Esophagus squamous epithelium (tissue), 5 donors: ENCODE results near the gene PPP1R36. TPM values are rescaled to one million over a fixed set of nuclear protein-coding genes. Genes with fewer than 3 reads are reported as not detected.
"Not testable (repeated sequence)": the region's sequence is repeated elsewhere in the genome, so short reads cannot be mapped to it uniquely, and the experiment has no call there.

Experiments used
- DNase-seq: peaks from one replicate; lab custom pipeline; 2025; lab: John Stamatoyannopoulos, UW
- H3K27ac ChIP-seq, 4 donors: fragments of 200-600 bp; sonication (generic); one replicate each; pipeline ENCODE4 v1.5.1; 2016 to 2019; ENCODE audit warnings: mild to moderate bottlenecking in 1 of 4
- H3K27me3 ChIP-seq, 4 donors: fragments of 200-600 bp; sonication (generic); 1 replicate in 3 of 4; 2 replicates in 1 of 4; pipeline versions ENCODE4 v1.5.1 to v1.6.0; 2017 to 2021; ENCODE audit warnings: antibody characterized with exemption in 1 of 4
- H3K36me3 ChIP-seq, 3 donors: fragments of 200-600 bp; sonication (generic); one replicate each; pipeline ENCODE4 v1.5.1; 2016 to 2019
- H3K4me1 ChIP-seq, 3 donors: fragments of 200-600 bp; sonication (generic); one replicate each; pipeline ENCODE4 v1.5.1; 2017 to 2019
- H3K4me3 ChIP-seq, 4 donors: fragments of 200-600 bp; sonication (generic); 1 replicate in 3 of 4; 2 replicates in 1 of 4; pipeline ENCODE4 v1.5.1; 2016 to 2019; ENCODE audit warnings: mild to moderate bottlenecking in 2 of 4, moderate library complexity in 1 of 4
- H3K9me3 ChIP-seq, 3 donors: fragments of 200-600 bp; sonication (generic); one replicate each; pipeline ENCODE4 v1.5.1; 2016 to 2019
- CTCF ChIP-seq, 6 experiments: fragments of 450-650 bp in 4 of 6; fragments of 200-600 bp in 2 of 6; sonication (generic) in 2 of 6; IDR thresholded peaks; one replicate each; pipeline ENCODE4 v1.5.1; 2016 to 2019; ENCODE audit warnings: antibody characterized with exemption in 6 of 6, mild to moderate bottlenecking in 4 of 6, moderate library complexity in 4 of 6
- POLR2A ChIP-seq, 4 donors: fragments of 450-650 bp; IDR thresholded peaks; one replicate each; pipeline ENCODE4 v1.6.1; 2017; ENCODE audit warnings: antibody characterized with exemption in 4 of 4, mild to moderate bottlenecking in 4 of 4, moderate library complexity in 3 of 4
- WGBS, 2 donors: methylation state at CpG; one replicate each; pipeline ENCODE4 v1.1.5; 2018; 5-methylcytosine and 5-hydroxymethylcytosine counted together
- intact Hi-C: fragments of 100-400 bp; cut with DNase I; formaldehyde crosslinking; loops from one replicate; pipeline ENCODE4 v1.15.0; 2022
- total RNA-seq, 4 donors: library from RNA; depleted of rRNA; stranded (reverse); fragments of >200 nt; gene quantifications; one replicate each; pipeline ENCODE4 v1.1.0, GENCODE V29; 2016
- donor health status: DM: yes; HTN: yes; CAD: no.

PPP1R36 gene
- total RNA-seq, 4 donors from 2014 or later = 0.23 to 1.3 (median 1.2) TPM

- Histone ChIP-seq H3K4me1 (peaks cover 18 to 96% (median 24%) of the 10 kb centered on the region in 3 donors), H3K36me3 (no peaks in the 10 kb centered on the region), H3K27me3 (no peaks in the 10 kb centered on the region), H3K4me3 (no peak overlapping the region), H3K9me3 (no peaks in the 10 kb centered on the region), H3K27ac (no peak overlapping the region)
- 72 to 81% methylated on average over 2 of the region's 2 CpGs for WGBS, 2 donors
- DNase-seq = no peak
- intact Hi-C loops = no loop called here
- no peak for TF ChIP-seq CTCF (IDR thresholded peaks at IDR 0.05)
- no peak for TF ChIP-seq POLR2A (IDR thresholded peaks at IDR 0.05)
These were observed 36.5 kb upstream of the PPP1R36 start for GRCh38 chr14:64513271-64513670.

- 11 to 13% methylated on average over 1 of the region's 1 CpG for WGBS, 2 donors
- no peak for DNase-seq
- Histone ChIP-seq H3K27me3 (no peaks in the 10 kb centered on the region), H3K4me1 (peaks cover 16 to 81% (median 17%) of the 10 kb centered on the region in 3 donors), H3K9me3 (no peaks in the 10 kb centered on the region), H3K4me3 (no peak overlapping the region), H3K36me3 (no peaks in the 10 kb centered on the region), H3K27ac (peak overlapping the region in 3 of 4 donors; percentile 24 to 40 (median 33))
- intact Hi-C loops = no loop called here
- TF ChIP-seq POLR2A (IDR thresholded peaks at IDR 0.05) (no peak), CTCF (IDR thresholded peaks at IDR 0.05) (no peak)
These were observed 34.7 kb upstream of the PPP1R36 start for GRCh38 chr14:64515053-64515452.

GRCh38 chr14:64516969-64517368 is 32.8 kb upstream of the PPP1R36 start:
- Histone ChIP-seq H3K27ac (no peak overlapping the region), H3K27me3 (no peaks in the 10 kb centered on the region), H3K4me3 (no peak overlapping the region), H3K9me3 (no peaks in the 10 kb centered on the region), H3K36me3 (peaks cover 0 to 7% (median 0%) of the 10 kb centered on the region in 3 donors), H3K4me1 (peaks cover 4 to 81% (median 11%) of the 10 kb centered on the region in 3 donors)
- TF ChIP-seq CTCF (IDR thresholded peaks at IDR 0.05) = no peak
- TF ChIP-seq POLR2A (IDR thresholded peaks at IDR 0.05) = no peak
- DNase-seq = no peak
- intact Hi-C loops = no loop called here
- 70 to 71% methylated on average over 1 of the region's 1 CpG for WGBS, 2 donors

- H3K4me3 ChIP-seq, intact Hi-C loops, H3K27ac ChIP-seq, DNase-seq, H3K27me3 ChIP-seq, H3K9me3 ChIP-seq: not testable (repeated sequence)
- Histone ChIP-seq H3K4me1 (peaks cover 4 to 81% (median 9%) of the 10 kb centered on the region in 3 donors), H3K36me3 (peaks cover 0 to 14% (median 0%) of the 10 kb centered on the region in 3 donors)
- 75 to 100% methylated on average over 3 to 6 of the region's 6 CpGs for WGBS, 2 donors
These were observed 32.1 kb upstream of the PPP1R36 start for GRCh38 chr14:64517667-64518066.

- Histone ChIP-seq H3K27ac (no peak overlapping the region), H3K9me3 (no peaks in the 10 kb centered on the region), H3K27me3 (no peaks in the 10 kb centered on the region), H3K4me3 (no peak overlapping the region), H3K36me3 (peaks cover 0 to 19% (median 0%) of the 10 kb centered on the region in 3 donors), H3K4me1 (peaks cover 4 to 80% (median 9%) of the 10 kb centered on the region in 3 donors)
- WGBS, 2 donors = 67 to 92% methylated on average over 4 of the region's 4 CpGs
- TF ChIP-seq POLR2A (IDR thresholded peaks at IDR 0.05) (no peak), CTCF (IDR thresholded peaks at IDR 0.05) (no peak)
- DNase-seq = no peak
- intact Hi-C loops = no loop called here
These were observed 31.5 kb upstream of the PPP1R36 start for GRCh38 chr14:64518229-64518628.

GRCh38 chr14:64520699-64521098 is 29.1 kb upstream of the PPP1R36 start:
- Histone ChIP-seq H3K4me3 (no peak overlapping the region), H3K4me1 (peaks cover 2 to 56% (median 3%) of the 10 kb centered on the region in 3 donors), H3K27ac (no peak overlapping the region), H3K36me3 (peaks cover 0 to 33% (median 0%) of the 10 kb centered on the region in 3 donors), H3K27me3 (no peaks in the 10 kb centered on the region), H3K9me3 (no peaks in the 10 kb centered on the region)
- DNase-seq = no peak
- WGBS, 2 donors = 72 to 79% methylated on average over 4 of the region's 4 CpGs
- intact Hi-C loops = no loop called here
- TF ChIP-seq POLR2A (IDR thresholded peaks at IDR 0.05) (no peak), CTCF (IDR thresholded peaks at IDR 0.05) (no peak)
